ENCODE measurements around the gene BCL2.

DNA sequence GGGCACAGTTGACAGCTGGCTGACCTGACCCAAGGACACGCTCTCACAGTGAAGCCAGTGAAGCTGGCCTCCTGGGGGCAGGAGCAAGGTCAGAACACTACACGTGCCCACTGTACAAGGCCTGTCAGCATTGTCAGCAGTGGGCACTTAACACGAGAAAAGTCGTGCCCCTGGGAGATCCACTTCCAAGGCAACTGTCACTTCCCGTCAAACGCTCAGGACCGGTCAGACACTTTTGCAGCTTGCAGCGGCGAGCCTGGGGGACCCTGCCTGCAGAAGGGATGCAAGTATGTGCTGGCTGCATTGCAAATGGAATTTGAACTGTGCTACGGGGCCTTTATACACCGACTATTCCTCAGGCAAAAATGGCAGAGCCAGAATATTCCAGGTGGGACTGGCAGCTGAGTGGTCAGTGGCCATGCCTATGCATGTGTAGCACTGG lies 176.2 kb downstream of the BCL2 start:
- TF ChIP-seq EZH2phosphoT487 (IDR thresholded peaks at IDR 0.05; ENCODE audit: low read depth): no peak
- no peak for TF ChIP-seq CTCF (IDR thresholded peaks at IDR 0.05; ENCODE audit: low read depth, low read length)
